GM13976 (cell line): ENCODE results near the gene LRRC14B.
"Not testable (repeated sequence)": the region's sequence is repeated elsewhere in the genome, so short reads cannot be mapped to it uniquely, and the experiment has no call there.

ENCODE experiments used
- DNase-seq: peaks from one replicate; pipeline ENCODE4 v3.0.0; 2012; ENCODE audit warnings: low spot score
- in situ Hi-C: fragments of 300-500 bp; cut with MboI; formaldehyde crosslinking; loops from one replicate; pipeline ENCODE4 v1.12.0; 2022; ENCODE audit warnings: low sequenced_read_pairs, mixed read lengths, inconsistent platforms; ENCODE audit not compliant: unreplicated experiment
- TF ChIP-seq, protein P1 (sequence below): IDR thresholded peaks from 2 replicates; pipeline ENCODE4 v1.5.1; 2012; ENCODE audit warnings: borderline replicate concordance, mild to moderate bottlenecking; ENCODE audit not compliant: insufficient read depth; ENCODE audit errors: extremely low read depth, missing control alignments, control extremely low read depth

Gene LRRC14B

DNA sequence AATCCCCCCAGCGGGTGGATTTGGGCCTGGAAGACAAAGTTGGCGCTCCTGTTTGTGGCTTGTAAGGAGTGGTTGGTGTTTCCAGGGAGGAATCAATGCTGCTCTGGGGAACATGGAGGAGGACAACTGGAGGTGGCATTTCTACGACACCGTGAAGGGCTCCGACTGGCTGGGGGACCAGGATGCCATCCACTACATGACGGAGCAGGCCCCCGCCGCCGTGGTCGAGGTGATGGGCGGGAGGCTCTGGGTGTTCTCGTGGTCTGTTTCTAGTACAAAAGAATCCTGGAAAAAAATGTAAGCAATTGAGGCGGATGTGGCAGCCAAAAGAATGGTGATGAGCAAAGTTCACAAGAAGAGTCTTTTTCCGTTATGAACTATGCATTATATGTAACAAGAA is 34.0 kb downstream of the LRRC14B start:
- TF ChIP-seq, protein P1, sequence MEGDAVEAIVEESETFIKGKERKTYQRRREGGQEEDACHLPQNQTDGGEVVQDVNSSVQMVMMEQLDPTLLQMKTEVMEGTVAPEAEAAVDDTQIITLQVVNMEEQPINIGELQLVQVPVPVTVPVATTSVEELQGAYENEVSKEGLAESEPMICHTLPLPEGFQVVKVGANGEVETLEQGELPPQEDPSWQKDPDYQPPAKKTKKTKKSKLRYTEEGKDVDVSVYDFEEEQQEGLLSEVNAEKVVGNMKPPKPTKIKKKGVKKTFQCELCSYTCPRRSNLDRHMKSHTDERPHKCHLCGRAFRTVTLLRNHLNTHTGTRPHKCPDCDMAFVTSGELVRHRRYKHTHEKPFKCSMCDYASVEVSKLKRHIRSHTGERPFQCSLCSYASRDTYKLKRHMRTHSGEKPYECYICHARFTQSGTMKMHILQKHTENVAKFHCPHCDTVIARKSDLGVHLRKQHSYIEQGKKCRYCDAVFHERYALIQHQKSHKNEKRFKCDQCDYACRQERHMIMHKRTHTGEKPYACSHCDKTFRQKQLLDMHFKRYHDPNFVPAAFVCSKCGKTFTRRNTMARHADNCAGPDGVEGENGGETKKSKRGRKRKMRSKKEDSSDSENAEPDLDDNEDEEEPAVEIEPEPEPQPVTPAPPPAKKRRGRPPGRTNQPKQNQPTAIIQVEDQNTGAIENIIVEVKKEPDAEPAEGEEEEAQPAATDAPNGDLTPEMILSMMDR: no peak
- in situ Hi-C loops: no loop called here
- no peak for DNase-seq

DNA sequence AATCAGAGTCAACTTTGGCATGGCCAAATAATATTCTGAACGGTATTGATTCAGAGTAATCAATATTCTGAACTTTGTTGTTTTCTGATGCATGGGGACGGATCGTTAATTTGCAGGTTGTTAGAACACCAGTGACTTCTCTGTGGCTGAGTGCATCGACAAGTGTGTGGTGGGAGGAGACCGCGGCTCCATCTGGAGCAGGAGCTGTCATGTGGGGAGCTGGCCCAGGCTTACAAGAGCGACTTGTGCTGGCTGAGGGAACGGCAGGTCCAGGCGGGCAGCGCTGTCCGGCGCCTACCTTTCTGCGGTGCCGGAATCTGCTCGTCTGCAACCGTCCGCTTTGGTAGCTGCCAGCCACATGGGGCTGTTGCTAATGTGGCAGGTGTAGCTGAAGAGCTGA is 36.1 kb downstream of the LRRC14B start:
- DNase-seq, in situ Hi-C loops: not testable (repeated sequence)

DNA sequence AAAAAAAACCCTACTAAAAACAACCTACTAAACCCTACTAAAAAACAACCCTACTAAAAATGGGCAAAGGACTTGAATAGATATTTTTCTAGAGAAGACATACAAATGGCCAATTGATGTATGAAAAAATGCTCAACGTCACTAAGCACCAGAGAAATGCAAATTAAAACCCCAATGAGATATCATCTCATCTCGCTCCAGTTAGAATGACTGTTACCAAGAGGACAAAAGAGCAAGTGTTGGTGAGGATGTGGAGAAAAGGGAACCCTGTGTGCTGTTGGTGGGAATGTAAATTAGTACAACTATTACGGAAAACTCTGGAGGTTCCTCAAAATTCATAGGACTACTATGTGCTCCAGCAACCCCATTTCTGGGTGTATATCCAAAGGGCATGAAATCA is 37.6 kb downstream of the LRRC14B start:
- no peak for DNase-seq
- in situ Hi-C loops: no loop called here
- TF ChIP-seq, protein P1: no peak

DNA sequence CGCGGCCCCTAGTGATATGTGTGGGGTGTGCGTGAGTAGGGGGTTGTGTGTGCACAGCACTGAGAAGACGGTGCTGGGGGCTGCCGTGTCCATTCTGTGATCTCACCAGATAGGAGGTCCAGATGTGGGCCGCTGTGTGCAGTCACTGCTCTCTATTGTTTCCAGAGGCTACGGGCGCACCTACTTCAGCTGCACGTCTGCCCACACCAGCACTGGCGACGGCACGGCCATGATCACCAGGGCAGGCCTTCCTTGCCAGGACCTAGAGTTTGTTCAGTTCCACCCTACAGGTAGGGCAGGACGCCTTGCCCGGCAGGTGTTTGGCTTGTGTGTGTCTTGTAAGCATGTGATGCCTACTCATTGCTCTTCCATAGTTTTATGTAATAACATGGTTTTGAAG is 39.4 kb downstream of the LRRC14B start:
- TF ChIP-seq, protein P1: no peak
- in situ Hi-C loops: no loop called here

DNA sequence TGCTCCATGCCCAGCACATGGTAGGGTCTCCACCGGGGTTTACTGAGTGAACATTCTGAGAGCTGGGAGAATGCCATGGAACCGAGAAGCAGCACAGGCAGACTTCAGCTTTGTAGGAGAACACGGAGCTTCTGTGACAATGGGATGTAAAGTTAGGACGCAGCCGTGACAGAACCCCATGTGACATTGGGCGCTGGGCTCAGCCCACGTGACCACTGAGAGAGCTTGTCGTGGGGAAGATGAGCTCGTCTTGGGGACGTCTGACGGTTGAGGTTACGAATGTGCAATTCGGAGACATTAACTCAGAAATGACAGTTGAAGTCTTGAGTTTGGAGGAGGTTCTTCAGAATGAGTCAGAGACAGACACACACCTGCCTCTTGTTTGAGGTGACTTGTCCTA is 40.4 kb downstream of the LRRC14B start:
- in situ Hi-C loops: no loop called here
- TF ChIP-seq, protein P1: no peak
- no peak for DNase-seq

More for the DNA sequence above, 39.4 kb downstream of the LRRC14B start:
- no peak for DNase-seq

DNA sequence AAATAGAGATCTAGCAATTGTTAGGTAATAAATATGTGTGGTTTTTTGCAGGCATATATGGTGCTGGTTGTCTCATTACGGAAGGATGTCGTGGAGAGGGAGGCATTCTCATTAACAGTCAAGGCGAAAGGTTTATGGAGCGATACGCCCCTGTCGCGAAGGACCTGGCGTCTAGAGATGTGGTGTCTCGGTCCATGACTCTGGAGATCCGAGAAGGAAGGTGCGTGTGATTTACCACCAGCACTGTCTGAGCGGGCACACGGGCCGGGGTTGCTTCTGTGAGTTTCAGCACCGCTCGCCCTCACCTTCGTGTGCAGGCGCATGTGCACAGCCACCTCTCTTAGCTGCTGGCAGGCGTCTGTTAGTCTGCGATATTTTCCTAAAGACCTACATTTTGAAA is 42.1 kb downstream of the LRRC14B start:
- in situ Hi-C loops, DNase-seq: not testable (repeated sequence)

DNA sequence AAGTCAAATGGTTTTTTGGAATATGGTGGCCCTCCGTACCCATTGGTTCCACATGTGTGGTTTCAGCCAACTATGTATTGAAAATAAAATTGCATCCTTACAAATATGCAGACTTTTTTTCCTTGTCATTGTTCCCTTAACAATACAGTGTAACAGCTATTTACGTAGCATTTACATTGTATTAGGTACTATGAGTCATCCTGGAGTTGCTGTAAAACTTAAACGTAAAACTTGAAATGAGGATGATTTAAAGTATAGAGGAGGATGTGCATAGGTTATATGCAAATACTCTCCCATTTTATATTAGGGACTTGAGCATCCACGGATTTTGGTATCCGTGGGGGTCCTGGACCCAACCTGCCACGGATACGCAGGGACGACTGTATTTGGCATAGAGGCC is 43.2 kb downstream of the LRRC14B start:
- TF ChIP-seq, protein P1: no peak
- in situ Hi-C loops: no loop called here
- DNase-seq: no peak

DNA sequence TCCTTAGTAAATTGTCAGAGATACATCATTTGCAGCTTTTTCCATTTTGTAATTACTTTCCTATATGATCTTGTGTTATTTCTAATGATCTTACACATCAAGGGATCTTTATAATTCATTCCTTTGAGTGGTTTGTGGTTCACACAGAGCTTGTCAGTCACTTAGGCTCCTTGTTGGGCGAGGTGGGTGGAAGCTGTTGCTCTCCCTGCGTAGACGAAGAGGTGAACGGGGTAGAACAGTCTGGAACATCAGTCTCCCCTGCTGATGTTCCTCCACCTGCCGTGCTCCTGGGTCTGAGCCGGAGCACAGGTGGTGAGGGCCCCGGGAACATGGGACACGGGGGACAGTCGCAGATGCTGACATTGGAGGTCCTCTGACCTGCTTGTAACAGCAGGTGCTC is 44.2 kb downstream of the LRRC14B start:
- in situ Hi-C loops, DNase-seq: not testable (repeated sequence)

DNA sequence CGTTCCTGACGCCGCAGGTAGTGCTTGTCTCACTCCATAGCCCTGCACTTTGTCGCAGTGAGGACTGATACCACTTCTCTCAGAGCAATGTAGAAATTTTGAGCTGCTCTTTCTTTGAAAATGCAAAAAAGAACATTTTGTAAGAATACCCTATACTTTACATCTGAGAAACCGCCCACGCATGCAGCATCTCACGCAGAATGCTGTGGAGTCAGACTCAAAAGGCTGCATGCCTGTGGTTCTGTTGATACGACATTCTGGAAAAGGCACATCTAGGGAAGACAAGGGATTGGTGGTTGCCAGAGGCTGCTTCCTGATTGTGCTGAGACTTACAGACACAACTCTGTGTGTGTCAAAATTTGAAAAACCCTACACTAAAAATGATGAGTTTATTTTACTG is 46.6 kb downstream of the LRRC14B start:
- DNase-seq, in situ Hi-C loops: not testable (repeated sequence)

DNA sequence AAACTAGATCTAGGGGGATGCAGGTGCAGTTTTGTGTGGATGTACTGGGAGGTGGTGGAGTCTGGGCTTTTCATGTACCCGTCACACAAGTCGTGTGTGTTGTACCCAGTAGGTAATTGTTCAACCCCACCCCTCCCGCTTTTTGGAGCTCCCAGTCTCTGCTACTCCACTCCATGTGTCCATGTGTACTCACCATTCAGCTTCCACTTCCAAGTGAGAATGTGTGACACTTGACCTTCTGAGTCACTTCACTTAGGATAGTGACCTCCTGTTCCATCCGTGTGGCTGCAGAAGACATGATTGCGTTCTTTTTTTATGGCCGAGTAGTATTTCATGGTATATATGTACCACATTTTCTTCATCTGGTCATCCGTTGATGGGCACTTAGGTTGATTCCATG is 49.3 kb downstream of the LRRC14B start:
- DNase-seq, in situ Hi-C loops: not testable (repeated sequence)

DNA sequence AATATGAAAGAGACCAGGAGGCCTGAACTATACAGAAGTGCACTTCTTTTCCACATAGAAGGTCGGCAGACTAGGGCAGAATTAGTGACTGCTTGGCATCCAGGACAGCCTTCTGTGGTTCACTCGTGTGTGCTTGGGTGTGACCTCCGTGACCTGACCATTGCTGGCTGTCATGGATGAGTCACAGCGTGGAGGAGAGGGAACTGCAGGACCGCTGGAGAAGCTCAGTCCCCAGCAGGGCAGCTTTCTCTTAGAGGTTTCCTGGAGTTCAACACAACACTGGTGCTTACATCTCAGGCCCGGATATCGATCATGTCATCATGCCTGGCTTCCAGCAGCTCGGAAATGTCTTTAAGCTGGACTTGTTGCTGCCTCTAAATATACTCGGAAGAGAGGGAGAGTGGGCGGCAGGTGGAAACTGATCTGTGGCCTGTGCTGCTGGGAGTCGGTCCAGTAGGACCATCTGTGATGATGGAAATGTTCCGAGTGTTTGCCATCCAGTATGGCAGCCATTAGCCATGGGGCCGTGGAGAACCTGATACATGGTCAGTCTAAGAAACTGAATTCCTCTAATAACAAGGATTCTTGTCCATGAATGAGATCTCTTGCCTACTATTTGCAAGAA is 49.9 kb downstream of the LRRC14B start:
- DNase-seq, in situ Hi-C loops: not testable (repeated sequence)

DNA sequence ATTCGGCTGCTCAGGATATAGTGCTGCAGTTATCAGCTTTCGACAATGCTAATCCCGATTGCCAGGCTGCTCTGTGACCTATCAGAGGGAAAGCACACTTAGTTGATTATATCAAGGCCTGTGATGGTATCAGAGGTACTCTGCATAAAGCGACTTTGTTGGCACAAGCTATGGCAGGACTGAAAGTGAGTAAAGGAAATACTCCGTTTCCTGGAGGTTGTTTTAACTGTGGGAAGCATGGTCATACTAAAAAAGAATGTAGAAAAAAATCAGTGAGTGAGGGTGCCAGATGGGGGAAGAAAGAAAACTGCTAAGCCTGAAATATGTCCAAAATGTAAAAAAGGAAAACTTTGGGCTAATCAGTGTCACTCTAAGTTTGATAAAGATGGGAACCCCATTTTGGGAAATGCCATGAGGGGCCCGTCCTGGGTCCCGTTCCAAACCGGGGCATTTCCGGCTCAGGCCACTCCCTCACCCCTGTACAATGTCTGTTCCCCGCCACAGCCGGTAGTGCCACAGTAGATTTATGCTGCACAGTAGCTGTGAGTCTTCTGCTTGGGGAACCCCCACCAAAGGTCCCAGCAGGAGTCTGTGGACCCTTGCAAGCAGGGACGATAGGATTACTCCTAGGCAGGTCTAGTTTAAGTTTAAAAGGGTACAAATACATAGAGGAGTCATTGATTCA is 52.5 kb downstream of the LRRC14B start:
- DNase-seq, in situ Hi-C loops: not testable (repeated sequence)
